ENCODE measurements around the gene PITX1.

The PITX1 gene

DNA sequence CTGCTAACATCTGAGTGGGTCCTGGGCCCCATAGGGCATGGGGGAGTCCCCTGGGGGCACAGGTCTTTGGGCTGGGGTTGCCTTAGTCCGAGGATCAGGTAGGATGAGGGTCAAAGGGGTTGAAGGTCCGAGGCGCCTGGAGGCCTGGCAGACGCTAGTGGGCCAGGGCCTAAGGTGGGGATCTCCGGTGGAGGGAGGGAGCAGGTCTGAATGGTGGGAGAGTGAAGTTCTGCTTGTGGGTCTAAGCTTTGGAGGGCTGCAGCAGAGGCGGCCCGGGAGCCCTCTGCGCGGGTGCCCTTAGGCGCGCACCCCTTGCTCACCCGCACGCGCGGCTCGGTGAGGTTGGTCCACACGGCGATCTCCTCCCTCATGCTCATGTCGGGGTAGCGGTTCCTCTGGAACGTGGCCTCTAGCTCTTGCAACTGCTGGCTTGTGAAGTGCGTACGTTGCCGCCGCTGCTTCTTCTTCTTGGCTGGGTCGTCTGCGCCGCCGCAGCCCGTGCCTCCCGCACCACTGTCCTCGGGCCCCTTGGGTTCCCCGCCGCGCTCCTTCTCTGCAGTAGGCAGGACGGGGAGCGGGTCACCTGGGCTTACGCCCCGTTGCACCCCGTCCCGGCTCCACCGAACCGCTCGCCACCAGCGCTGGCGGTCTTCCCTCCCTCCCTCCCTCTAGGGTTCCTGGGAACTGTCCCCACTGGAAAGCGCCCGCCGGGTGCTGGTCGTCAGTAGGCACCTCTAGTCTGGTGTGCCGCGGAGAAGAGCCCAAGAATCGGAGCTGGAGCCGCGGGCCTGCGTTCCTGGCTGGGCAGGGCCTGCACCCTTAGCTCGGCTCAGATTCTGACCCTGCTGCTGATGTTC lies 2.8 kb downstream of the PITX1 start:
- DNase-seq (ENCODE audit: low read depth): peak; percentile 22
- H3K4me3 ChIP-seq (ENCODE audit: low read depth, low read length): peak overlapping the region; percentile 32
- TF ChIP-seq, protein P1, sequence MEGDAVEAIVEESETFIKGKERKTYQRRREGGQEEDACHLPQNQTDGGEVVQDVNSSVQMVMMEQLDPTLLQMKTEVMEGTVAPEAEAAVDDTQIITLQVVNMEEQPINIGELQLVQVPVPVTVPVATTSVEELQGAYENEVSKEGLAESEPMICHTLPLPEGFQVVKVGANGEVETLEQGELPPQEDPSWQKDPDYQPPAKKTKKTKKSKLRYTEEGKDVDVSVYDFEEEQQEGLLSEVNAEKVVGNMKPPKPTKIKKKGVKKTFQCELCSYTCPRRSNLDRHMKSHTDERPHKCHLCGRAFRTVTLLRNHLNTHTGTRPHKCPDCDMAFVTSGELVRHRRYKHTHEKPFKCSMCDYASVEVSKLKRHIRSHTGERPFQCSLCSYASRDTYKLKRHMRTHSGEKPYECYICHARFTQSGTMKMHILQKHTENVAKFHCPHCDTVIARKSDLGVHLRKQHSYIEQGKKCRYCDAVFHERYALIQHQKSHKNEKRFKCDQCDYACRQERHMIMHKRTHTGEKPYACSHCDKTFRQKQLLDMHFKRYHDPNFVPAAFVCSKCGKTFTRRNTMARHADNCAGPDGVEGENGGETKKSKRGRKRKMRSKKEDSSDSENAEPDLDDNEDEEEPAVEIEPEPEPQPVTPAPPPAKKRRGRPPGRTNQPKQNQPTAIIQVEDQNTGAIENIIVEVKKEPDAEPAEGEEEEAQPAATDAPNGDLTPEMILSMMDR (IDR thresholded peaks at IDR 0.05; ENCODE audit: insufficient read depth, low read depth, low read length, missing control alignments): no peak

DNA sequence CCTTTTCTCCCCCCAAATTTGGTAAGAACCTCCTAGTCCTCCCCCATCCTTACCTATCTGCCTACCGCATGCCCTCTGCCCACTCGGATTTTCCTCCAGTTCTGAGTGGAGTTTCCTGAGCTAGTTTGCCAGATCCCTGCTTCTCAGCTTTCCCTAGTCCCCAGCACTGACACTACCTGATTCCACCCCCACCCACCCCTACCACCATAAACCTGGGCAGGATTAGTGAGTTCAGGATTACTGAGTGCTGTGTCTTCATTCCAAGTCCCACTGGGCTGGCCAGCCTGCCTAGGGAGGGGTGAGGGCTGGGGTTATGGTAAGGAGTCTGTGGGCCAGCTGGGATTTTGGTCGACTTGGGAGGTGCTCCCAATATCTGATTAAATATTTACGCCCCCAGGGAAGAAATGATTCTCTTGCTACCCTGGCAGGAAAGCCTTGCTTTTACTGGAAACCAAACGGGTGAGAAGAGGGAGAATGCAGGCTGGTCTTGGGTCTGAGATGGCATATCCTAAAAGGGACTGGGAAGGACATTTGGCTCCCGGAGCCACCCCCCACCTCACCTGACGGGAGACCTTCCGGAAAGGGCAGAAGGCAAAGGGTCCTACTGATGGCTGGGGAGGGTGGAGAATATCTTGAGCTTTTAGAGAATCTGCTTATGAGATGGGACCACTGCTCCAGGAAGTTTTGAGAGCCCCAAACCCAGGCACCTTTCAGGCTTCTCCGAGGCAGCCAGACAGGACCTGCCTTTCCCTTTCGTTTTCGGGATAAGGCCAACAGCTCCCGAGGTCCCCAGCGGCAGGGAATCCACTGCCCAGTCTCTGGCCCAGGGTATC lies 3.7 kb downstream of the PITX1 start:
- TF ChIP-seq, protein P1 (IDR thresholded peaks at IDR 0.05; ENCODE audit: insufficient read depth, low read depth, low read length, missing control alignments): no peak
- DNase-seq (ENCODE audit: low read depth): no peak
- H3K4me3 ChIP-seq (ENCODE audit: low read depth, low read length): peak overlapping the region; percentile 32

- H3K4me3 ChIP-seq (ENCODE audit: low read depth, low read length): no peak overlapping the region
- DNase-seq (ENCODE audit: low read depth): no peak
- TF ChIP-seq, protein P1 (IDR thresholded peaks at IDR 0.05; ENCODE audit: insufficient read depth, low read depth, low read length, missing control alignments): no peak
Observed at GRCh38 chr5:135029477-135030122, 4.4 kb downstream of the PITX1 start.

DNA sequence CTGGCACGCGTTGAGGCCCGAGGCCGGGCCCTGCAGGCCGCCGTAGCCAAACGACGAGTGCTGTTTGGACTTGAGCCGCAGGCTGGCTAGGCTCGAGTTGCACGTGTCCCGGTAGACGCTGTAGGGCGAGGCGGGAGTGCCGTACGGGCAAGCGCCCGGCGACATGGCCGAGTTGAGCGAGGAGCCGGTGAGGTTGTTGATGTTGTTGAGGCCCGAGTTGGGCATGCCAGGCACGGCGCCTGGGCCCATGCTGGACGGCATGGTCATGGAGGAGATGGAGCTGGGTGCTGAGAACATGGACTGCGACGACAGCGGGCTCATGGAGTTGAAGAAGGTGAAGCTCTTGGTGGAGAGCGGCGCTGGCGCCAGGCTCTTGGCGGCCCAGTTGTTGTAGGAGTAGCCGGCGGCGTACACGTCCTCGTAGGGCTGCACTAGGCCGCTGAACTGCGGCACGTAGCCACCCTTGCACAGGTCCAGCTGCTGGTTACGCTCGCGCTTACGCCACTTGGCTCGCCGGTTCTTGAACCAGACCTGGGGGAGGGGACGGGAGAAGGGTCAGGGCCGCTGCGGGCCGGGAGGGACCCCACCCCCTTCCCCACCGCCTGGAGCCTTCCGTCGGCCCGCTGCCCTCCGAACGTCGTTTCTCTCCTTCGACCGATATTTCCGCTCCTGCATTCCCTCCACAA lies 5.1 kb downstream of the PITX1 start:
- TF ChIP-seq, protein P1 (IDR thresholded peaks at IDR 0.05; ENCODE audit: insufficient read depth, low read depth, low read length, missing control alignments): no peak
- H3K4me3 ChIP-seq (ENCODE audit: low read depth, low read length): no peak overlapping the region
- no peak for DNase-seq (ENCODE audit: low read depth)

GRCh38 chr5:135027697-135028615 lies 6.1 kb downstream of the PITX1 start:
- no peak for DNase-seq (ENCODE audit: low read depth)
- no peak overlapping the region for H3K4me3 ChIP-seq (ENCODE audit: low read depth, low read length)
- TF ChIP-seq, protein P1 (IDR thresholded peaks at IDR 0.05; ENCODE audit: insufficient read depth, low read depth, low read length, missing control alignments): no peak
